ENCODE results near the gene DIAPH2.

Gene DIAPH2

DNA sequence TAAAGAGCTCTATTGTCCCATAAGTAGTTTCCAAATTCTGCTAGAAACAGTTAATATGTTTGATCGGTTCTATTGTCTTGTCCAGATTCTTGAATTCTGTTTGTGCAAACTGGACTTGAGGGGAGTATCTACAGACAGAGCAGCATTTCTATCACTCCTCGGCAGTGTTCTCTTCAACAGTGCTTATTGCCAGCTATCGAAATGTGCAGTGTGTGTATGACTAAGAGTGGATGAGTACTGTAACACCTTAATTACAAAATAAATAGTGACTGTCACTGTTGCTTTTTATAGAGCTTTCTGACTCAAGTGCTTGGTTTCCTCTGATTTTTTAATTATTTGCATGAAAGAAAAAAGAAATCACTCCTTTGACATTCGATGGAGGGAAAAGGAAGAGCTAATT is 473.6 kb downstream of the DIAPH2 start:
- H3K4me3 ChIP-seq (ENCODE audit: low read depth, low read length), result no peak overlapping the region

DNA sequence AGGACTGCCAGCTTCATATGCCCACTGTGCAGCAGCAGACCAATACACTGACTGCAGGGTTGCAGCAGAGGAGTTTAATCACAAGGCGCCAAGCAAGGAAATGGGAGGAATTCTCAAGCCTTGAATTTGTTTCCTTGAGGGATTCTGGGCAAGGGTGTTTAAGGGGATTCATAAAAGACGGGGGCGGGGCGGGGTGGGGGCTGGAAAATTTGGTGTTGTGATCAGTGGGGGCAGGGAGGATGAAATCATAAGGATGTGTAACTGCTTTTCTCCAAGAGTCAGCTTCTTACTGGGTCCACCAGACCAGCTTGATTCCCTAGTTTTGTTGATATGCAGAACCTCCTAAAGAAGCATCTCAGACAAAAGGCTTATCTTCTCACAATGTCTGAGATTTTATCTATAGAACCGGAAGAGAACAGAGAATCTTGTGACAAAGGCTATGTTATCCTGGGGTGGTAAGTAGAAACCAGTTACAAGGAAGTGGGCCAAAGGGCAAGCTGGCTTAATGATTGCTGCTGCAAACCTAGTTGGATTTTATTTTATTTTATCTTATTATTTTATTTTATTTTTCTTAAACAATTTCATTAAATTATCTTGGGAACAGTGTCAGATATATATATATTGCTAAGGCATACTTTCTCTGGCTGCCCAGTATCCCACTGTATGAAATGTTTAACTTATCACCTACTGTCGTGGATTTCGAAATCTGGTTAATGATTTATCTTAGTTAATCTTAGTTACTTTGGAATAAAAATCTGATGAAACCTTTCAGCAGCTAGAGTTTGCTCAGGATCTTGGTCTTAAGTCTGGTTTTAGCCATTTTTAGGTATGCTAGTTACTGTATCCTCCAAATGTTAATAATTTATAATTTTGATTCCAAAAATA is 475.5 kb downstream of the DIAPH2 start:
- H3K4me3 ChIP-seq (ENCODE audit: low read depth, low read length), result no peak overlapping the region

DNA sequence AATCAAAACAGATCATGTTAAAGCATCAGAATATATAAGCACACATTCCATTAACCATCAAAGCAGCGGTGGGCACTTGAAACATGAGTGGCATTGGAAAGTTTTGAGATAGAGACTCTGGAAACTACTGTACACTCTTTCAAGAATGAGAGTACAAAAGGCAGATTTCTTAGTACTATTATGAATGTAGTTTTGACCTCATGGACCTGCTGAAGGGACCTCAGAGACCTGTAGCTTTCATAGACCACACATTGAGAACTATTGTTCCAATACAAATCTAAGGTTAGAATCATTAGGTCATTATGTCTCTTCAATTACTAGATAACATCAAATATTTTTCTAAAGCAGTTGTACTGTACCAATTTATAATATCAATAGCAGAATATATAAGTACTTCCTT is 482.7 kb downstream of the DIAPH2 start:
- H3K4me3 ChIP-seq (ENCODE audit: low read depth, low read length), result no peak overlapping the region

DNA sequence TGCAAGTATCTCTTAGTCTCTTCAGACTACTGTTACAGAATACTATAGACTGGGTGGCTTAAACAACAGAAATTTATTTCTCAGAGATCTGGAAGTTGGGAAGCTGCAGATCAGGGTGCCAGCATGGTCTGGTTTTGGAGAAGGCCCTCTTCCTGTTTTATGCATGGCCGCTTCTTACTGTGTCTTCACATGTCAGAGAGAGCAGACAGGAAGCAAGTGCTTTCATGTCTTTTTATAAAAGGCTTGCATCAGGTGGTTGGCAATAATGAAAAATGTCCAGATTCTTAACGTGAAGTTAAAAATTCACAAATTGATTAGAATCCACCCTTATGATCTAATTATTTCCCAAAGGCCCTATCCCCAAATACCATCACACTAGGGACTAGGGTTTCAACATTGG is 484.0 kb downstream of the DIAPH2 start:
- H3K4me3 ChIP-seq (ENCODE audit: low read depth, low read length), result no peak overlapping the region

DNA sequence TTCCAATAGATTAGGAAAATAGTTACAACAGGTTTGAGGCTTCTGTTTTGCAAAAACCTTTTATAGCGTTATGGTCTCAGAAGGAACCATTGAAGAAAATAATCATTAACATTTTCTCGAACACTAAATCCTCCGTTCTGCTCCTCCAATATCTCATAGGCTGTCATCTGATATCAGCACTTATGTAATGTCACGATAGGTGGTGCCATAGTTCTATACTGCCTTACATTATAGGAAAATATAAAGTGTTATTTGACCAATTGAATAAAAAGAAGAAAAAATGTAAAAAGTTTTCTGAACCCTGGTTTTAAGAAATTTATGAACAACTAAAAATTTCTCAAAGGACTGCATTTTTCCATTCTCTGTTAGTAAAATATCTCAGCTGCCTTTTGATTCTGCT is 490.5 kb downstream of the DIAPH2 start:
- H3K4me3 ChIP-seq (ENCODE audit: low read depth, low read length), result no peak overlapping the region

DNA sequence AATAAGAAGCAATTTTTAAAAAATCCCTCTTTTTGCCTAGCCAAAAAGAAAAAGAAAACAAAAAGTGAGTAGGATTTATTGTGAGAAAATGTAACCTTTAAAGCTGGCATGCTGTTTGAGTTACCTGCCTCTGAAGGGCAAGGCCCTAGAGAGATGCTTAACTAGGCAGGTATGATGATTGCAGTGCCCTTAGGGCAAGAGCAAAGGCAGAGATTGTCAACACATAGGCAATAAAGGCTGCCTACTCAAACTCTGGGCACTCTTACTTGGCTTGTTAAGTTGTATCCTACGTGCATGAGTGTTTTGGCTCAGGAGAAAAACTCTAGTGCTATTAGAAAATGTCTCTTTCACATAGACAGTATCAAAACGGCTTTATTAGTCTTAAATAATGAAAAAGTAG is 505.0 kb downstream of the DIAPH2 start:
- no peak overlapping the region for H3K4me3 ChIP-seq (ENCODE audit: low read depth, low read length)

DNA sequence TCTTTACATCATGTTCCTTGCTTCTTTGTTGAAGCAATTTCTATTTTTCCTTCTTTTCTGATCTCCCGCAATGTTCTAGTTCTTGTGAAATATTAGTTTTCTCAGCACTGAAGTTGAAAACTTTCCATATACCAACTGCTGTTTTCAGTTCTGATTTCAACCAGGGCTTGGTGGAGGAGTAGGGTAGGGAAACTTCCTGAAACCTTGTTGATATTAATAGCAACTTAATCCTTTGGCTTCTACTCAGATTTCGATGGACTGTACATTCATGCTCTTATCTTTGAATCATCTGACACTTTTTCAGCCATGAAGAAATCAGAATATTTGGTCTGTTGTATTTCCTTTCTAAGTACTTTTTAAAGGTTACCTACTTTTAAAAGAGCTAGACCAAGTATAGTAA is 514.9 kb downstream of the DIAPH2 start:
- H3K4me3 ChIP-seq (ENCODE audit: low read depth, low read length), result no peak overlapping the region

DNA sequence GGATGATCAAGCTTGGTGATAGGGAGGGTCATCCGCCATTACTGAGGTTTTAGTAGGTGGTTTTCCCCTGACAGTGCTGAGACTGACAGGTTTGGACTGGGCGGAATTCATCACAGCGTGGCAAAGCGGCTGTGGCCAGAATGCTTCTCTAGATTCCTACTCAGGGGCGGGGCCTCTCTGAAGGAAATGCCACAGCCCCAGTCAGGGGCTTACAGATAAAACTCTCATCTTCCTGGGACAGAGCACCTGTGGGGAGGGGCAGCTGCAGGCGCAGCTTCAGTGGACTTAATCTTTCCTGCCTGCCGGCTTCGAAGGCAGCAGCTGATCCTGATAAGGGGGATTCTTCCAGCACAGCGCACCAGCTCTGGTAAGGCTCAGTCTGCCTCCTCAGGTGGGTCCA is 515.8 kb downstream of the DIAPH2 start:
- no peak overlapping the region for H3K4me3 ChIP-seq (ENCODE audit: low read depth, low read length)

DNA sequence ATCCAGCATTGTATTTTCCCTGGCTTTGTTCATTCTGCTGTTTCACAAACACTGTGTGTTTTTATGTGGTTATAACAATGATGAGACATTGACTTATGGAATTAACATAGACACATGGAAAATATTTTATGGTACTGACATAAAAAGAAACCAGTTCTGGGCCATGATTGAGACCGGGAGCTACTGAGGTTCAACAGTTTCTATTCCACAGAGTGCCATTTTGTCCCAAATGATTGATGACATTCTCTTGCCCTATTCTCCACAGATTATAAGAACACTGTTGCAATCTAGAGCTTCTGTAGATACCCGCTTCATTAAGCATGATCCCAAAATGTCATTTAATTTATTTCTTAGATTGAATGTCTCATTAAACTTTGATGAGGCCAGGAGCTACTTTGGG is 525.9 kb downstream of the DIAPH2 start:
- no peak overlapping the region for H3K4me3 ChIP-seq (ENCODE audit: low read depth, low read length)

DNA sequence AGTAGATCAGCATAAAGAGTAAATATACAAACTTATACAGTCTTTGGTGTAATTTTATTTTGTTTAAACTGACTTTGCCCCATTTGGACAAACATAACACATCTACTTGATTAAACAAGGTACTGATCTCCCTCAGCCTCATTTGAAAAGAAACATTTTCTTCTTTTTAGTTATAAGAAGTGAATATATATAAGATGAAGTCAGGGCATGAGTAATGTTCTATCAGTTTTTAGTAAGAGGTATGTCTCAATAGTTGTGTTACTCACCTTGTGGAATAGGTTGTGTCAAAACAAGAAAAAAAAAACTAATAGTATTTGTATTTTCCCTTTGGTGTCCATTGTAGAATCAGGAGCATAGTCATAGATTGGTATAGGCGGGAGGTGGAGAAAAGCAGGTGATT is 526.4 kb downstream of the DIAPH2 start:
- no peak overlapping the region for H3K4me3 ChIP-seq (ENCODE audit: low read depth, low read length)

DNA sequence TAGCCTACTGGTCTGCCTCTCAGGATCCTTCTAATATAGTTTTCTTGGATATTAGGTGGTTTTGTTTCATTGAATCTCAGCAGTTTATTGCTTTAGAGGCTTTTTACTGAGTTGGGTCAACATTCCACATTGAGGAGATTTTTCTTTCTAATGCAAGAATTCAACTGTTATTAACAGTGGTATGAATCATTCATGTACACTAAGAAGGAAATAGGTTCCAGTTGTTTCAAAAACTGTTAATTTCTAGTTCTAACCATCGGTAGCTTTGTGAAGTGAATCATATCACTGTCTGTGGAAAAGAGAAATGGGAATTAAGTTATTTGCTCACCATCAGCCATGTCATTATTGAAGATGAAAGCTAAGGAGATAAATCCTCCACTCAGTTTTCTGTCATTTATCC is 530.5 kb downstream of the DIAPH2 start:
- no peak overlapping the region for H3K4me3 ChIP-seq (ENCODE audit: low read depth, low read length)

DNA sequence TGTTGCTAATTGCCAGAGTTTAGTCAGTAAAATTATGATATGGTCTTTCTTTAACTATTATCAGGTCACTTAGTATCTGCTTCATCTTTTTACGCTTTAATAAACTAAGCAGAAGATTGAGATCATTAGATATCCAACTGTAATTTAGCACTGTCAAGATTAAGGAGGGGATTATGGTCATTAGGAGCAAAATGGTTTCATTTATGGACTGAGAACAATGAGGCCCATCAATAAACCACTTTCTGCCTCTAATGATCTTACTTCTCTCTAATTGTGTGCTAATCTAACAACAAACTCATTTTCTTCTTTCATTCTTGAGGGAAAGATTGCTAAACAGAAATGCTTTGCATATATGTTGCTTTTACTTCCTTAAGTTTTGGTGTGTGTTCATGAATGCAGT is 539.5 kb downstream of the DIAPH2 start:
- no peak overlapping the region for H3K4me3 ChIP-seq (ENCODE audit: low read depth, low read length)

DNA sequence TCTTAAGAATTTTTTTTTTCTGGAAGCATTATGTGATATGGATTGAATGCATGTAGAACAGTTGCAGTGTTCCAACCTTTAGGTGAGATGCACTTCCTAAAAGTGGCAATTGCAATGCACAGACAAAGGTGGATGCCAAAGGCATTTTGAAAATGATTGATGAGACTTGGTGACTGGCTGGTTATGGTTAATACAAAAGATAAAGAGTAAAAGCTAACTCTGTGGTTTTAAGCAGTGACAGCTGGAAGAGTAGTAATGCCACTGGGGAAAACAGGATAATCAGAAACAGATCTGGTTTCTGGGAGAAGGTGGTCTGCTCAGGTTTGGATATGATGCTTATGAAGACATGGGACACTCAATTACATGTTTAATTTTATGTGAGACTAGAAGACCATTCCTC is 544.7 kb downstream of the DIAPH2 start:
- H3K4me3 ChIP-seq (ENCODE audit: low read depth, low read length), result no peak overlapping the region

DNA sequence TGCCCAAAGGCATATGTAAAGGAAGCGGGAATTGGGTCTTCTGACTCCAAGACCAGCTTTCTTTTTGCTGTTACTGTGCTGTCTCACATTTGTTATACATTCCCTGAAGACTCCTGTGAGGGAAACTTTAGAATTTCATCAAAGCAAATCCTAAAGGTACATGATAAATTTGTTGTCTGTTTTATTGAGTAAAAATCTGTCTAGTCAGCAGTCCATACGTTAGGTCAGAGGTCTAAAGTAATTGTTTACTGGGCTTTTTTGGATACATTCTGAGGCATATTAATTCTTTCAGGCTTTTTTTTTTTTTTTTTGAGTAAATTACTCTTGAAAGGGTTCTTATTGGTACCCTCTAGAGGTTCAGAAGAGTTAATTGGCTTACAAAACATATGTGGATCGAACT is 546.3 kb downstream of the DIAPH2 start:
- no peak overlapping the region for H3K4me3 ChIP-seq (ENCODE audit: low read depth, low read length)

DNA sequence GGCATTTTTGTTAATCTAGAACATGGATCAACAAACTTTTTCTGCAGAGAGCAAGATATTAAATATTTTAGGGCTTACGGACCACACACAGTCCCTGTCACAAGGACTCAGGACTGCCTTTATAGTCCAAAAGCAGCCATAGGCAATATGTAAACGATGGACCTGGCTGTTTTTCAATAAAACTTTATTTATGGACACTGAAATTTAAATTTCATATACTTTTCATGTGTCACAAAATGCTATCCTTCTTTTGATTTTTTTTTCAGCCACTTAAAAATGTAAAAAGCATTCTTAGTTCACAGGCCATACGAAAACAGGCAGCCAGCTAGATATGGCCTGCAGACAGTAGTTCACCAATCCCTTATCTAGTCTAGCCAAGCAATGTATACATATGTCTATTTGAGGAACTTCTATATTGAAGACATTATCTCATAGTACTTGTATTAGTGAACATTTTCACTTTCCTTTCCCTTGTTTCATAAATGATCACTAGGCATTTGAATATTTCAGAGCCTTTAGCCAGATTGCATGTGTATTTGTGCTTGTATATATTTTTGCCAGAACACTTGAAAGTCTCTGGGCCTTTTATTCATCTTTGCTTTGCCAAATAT is 549.9 kb downstream of the DIAPH2 start:
- H3K4me3 ChIP-seq (ENCODE audit: low read depth, low read length), result no peak overlapping the region

DNA sequence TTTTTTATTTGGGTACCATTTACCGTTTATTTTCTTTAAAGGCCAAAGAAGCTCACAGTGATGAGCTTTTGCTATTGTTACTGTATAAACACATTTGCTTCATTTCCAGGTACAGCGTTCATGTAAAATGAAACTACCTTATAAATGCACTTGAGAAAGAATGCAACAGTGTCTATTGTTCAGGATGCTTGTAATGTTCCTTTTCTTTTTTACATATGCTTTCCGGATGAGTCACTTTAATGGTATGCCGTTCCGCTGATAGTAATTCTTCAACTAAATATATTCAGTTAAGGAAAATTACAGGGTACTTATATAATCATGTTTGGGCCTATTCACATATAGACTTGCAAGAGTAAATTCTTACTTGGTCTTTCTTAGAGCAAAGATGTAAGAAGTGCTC is 554.0 kb downstream of the DIAPH2 start:
- H3K4me3 ChIP-seq (ENCODE audit: low read depth, low read length), result no peak overlapping the region

DNA sequence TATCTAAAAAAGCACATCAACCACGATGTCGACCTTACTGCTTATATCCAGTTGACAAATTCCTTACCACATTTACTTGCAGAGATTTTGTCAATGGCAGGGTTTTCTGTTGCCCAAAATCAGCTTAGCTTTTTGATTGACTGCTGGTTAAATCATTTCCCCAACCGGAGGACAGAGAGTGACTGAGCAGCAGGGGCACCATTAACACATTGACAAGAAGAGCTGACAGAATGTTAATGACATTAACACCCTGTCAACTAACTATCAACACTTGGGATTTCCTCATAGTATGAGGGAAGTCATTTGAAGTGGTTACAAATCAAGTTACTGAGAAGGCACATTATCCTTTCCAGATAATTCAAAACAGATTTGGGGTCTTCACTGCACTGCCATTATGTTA is 567.5 kb downstream of the DIAPH2 start:
- no peak overlapping the region for H3K4me3 ChIP-seq (ENCODE audit: low read depth, low read length)

DNA sequence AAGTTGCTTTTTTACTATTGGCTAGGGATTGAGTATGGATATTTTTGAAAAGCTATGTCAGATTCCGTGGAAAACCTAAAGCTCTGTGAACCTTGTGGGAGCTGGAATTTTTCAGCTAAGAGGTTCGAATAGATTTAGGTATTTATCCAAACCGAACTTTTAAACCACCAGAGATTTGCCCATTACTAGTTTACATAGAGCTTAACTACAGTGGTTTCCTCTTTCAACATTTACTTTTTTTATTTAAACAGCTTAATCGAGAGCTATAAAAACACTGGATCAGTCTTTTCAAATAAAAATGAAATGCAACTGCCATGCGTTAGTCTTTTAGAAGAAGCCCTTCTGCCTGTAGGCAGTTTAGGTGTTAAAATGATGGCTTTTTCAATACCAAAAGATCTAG is 576.0 kb downstream of the DIAPH2 start:
- H3K4me3 ChIP-seq (ENCODE audit: low read depth, low read length), result no peak overlapping the region

DNA sequence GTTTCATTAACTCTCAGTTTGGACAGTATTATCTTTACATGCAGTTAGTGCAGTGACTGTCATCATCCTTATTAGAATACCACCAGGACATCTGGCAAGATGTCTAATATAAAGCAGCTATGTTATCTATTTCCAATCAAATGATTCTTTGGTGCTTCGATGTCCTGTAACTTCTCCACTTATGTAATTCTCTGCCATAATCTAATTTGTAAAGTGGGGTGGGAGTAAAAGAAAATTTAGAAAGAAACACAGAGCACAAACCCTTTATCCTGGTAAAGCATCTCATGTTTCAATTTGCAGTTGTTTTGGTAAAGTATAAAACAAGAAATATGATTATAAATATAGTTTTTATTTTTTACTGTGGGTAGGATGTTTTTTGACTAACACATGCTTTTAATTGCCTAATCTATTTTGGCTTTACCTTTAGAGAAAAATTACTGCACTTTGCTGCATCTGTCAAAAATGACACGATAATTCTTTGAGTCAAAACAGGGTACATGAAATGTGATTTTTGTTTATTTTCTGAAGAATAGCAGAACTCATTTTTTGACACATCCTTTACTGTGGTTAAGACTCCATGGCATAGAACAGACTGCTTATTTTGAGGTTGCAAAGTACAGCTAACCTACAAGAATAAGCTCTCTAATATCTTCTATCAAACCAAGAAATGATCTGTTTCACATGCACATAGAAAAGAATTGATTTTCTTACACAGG is 581.9 kb downstream of the DIAPH2 start:
- no peak overlapping the region for H3K4me3 ChIP-seq (ENCODE audit: low read depth, low read length)

DNA sequence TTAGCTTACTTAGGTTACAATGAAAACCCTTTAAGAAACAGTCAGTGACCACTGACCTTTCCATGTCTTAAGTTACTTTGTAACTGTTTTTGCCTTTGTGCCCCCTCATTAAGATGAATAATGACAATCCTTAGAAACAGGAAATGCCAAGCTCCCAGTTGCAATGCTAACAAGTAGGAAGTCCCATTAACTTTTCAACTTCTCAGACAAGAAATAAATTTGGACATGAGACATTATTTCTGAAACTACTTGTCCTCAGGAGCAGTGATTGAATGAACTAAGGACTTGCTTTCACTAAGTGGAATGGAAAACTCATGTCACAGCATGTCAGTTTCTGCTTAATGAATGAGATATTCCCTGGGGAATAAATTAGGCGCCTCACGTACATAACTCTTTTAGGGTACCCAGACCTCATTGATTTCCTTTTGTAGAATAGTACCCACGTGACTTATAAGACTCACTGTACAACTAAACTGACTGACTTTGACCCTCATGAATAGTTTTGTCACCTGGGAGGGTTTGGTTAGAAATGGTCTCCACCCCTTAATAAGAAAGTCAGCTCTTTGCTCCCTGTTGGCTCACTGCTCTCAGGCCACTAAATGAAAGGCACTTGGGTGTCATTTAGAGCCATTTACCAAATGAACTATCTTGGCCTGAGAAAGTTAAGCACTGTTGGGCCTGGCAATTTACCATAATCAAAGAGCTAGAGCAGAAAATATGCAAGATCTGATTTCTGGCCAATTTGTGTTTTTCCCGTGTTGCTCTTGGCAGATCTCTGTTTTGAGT is 582.9 kb downstream of the DIAPH2 start:
- H3K4me3 ChIP-seq (ENCODE audit: low read depth, low read length), result no peak overlapping the region

DNA sequence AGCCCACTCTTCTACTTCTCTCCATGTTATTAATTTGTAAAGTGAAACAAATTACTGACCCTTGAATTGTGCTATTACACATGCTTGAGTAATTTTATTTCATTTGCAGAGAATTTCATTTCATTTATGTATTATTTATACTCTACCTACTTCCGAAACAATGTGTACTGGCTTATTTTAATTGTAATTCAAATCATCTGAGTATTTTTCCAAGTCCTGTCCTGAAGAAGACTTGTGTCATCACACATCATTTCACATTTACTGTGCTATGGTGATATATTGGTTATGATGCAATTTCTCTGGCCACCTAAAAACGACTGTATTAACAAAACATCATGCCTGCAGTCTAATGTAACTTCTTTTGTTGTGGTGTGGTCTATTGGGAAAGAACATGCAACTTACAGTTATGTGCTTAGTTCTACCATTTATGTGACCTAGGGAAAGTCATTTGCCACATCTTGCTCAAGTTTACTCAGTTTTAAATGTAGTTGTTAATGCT is 583.6 kb downstream of the DIAPH2 start:
- no peak overlapping the region for H3K4me3 ChIP-seq (ENCODE audit: low read depth, low read length)
